ENCODE data around the gene IPO4.

Gene IPO4

DNA sequence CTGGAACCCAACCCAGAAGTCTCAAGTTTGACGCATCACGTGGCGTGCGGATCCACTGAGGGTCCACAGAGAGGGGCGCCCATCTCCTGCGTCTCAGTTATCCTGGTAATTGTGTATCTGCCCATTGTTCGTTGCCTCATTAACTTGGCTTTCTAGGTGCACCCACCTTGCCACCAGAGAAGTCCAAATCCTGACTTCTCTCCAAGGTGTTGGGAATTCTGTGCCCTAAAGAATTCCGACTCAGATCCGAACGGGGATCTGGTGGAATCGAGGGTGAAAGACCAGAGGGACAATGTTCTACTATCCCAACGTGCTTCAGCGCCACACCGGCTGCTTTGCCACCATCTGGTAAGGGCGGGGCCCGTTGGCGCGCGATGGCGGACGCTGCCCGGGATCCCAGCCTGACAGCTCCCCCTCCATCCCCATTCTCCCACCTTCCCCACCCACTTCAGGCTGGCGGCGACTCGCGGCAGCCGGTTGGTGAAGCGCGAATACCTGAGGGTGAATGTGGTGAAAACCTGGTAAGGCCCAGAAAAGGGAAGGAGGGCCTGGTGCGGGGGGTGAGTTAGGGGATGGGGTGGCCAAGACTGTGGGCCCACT is 16.3 kb downstream of the IPO4 start:
- DNase-seq (ENCODE audit: low spot score): no peak

GRCh38 chr14:24171422-24172260 is 17.0 kb downstream of the IPO4 start, which contains the start of gene REC8:
TSS of gene REC8 (plus strand) at chr14:24172080. CDS start at chr14:24172553, 473 bp downstream.
- DNase-seq (ENCODE audit: low spot score): no peak

GRCh38 chr14:24167469-24168114 is 21.0 kb downstream of the IPO4 start:
- no peak for DNase-seq (ENCODE audit: low spot score)

DNA sequence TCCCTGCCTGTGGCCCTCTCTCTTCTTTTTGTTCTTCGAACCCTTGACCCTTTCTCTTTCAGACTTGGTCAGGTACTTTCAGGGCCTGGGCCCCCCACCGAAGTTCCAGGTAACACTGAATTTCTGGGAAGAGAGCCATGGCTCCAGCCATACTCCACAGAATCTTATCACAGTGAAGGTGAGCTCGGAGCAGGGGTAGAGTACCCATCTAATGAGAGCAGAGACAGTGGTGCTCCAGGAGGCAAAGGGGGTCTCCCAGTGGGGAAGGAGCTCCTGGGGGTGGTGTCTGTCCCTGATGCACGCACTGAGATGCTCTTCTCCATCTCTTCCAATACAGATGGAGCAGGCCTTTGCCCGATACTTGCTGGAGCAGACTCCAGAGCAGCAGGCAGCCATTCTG is 22.8 kb downstream of the IPO4 start:
- no peak for DNase-seq (ENCODE audit: low spot score)

- DNase-seq (ENCODE audit: low spot score): no peak
Measured at GRCh38 chr14:24164518-24164991, 24.1 kb downstream of the IPO4 start.

DNA sequence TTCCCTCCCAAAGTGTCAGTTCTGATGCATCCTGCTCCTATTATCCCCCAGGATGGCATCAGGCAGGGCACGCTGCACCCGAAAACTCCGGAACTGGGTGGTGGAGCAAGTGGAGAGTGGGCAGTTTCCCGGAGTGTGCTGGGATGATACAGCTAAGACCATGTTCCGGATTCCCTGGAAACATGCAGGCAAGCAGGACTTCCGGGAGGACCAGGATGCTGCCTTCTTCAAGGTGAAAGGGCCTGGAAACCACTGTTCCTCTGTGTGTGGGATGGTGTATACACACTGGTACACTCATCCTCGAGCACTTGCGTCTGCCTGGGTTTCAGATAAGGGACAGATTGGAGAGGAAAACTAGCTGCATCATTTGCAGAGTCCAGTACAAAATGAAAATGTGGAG is 26.5 kb downstream of the IPO4 start:
- DNase-seq (ENCODE audit: low spot score): no peak

GRCh38 chr14:24160850-24161804 is 27.5 kb downstream of the IPO4 start, which contains the start of gene IRF9:
TSS of gene IRF9 (plus strand) at chr14:24161265. CDS start at chr14:24162145, 880 bp downstream.
- DNase-seq (ENCODE audit: low spot score): peak; percentile 95

DNA sequence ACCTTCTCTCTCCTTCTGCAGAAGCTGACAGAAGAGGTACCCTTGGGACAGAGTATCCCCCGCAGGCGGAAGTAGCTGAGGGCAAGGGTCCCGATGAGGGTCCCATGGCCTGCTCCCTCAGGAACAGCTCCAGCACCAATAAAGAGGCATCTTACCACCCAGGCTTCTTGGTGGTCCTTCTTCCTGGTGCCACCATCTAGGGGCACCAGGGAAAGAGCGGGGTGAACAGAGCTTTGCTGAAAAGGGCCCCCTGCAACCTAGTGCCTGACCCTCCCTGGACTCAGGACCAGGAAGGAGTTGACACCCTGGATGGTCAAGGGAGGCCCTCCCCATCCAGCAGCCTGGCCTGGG is 28.1 kb downstream of the IPO4 start:
- DNase-seq (ENCODE audit: low spot score): no peak

DNA sequence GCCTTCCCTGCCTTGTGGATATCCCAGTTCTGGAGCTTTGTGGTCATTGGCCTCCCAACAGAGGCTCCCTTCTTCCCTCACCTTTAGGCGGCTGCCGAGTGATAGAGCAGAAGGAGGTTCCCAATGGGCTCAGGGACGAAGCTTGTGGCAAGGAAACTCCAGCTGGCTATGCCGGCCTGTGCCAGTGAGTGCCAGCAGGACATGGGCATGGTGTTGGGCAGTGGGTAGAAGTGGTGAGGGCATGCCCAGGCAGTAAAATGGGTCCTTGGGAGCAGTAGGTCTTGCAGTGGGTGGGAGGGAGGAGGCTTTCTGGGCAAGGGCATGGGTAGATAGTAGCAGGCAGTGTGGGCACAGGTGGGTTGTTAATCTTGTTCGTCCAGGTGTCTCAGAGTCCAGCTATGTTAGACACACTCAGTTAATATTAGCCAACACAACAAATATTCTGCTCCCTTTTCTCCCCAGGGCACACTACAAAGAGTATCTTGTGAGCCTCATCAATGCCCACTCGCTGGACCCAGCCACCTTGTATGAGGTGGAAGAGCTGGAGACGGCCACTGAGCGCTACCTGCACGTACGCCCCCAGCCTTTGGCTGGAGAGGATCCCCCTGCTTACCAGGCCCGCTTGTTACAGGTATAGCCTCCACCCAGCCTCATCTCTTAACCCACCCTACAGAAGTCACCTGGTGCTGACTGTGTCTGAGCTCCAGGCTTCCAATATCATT is 28.7 kb downstream of the IPO4 start:
- DNase-seq (ENCODE audit: low spot score): no peak

DNA sequence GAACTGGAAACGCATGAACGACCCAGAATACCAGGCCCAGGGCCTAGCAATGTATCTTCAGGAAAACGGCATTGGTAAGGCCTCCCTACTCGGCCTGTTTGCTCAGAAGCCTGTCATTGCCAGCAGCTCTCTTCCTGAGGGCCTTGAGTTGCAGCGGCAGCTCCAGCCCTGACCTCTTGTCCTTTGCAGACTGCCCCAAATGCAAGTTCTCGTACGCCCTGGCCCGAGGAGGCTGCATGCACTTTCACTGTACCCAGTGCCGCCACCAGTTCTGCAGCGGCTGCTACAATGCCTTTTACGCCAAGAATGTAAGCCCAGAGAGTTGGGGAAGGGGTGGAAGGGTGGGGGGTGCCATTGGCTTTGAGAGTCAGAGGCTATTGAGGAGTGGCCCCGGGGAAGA is 31.3 kb downstream of the IPO4 start:
- no peak for DNase-seq (ENCODE audit: low spot score)

GRCh38 chr14:24156840-24157239 is 31.8 kb downstream of the IPO4 start:
- DNase-seq (ENCODE audit: low spot score): no peak

- DNase-seq (ENCODE audit: low spot score): no peak
Measured at GRCh38 chr14:24155100-24155499, 33.5 kb downstream of the IPO4 start.

DNA sequence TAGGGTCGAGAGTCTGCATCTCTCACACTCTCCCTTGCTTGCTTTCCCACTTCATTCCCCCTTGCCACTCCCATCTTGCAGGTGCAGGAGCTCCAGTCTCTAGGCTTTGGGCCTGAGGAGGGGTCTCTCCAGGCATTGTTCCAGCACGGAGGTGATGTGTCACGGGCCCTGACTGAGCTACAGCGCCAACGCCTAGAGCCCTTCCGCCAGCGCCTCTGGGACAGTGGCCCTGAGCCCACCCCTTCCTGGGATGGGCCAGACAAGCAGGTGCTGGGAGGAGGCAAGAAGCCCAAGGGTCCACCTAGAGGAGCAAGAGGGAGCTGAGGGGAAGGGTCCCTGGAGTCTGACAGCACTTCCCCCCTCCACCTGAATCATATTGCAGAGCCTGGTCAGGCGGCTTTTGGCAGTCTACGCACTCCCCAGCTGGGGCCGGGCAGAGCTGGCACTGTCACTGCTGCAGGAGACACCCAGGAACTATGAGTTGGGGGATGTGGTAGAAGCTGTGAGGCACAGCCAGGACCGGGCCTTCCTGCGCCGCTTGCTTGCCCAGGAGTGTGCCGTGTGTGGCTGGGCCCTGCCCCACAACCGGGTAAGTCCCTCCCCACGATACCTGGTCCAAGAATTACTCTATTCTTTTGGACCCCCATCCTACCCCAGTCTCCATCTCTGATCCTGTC is 37.1 kb downstream of the IPO4 start:
- DNase-seq (ENCODE audit: low spot score): no peak

- DNase-seq (ENCODE audit: low spot score): no peak
Measured at GRCh38 chr14:24150993-24151392, 37.6 kb downstream of the IPO4 start.

DNA sequence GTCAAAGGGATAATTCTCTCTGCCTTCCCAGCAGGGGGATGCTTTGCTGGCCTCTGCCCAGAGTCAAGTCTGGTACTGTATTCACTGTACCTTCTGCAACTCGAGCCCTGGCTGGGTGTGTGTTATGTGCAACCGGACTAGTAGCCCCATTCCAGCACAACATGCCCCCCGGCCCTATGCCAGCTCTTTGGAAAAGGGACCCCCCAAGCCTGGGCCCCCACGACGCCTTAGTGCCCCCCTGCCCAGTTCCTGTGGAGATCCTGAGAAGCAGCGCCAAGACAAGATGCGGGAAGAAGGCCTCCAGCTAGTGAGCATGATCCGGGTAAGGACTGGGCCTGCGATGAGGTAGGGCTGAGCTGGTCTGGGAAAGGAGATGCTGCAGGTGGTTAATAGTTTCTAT is 38.0 kb downstream of the IPO4 start:
- no peak for DNase-seq (ENCODE audit: low spot score)

DNA sequence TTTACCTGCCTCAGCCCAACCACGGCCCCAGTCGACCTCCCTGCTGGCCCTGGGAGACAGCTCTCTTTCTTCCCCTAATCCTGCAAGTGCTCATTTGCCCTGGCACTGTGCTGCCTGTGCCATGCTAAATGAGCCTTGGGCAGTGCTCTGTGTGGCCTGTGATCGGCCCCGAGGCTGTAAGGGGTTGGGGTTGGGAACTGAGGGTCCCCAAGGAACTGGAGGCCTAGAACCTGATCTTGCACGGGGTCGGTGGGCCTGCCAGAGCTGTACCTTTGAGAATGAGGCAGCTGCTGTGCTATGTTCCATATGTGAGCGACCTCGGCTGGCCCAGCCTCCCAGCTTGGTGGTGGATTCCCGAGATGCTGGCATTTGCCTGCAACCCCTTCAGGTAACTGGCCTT is 38.6 kb downstream of the IPO4 start:
- DNase-seq (ENCODE audit: low spot score): no peak

GRCh38 chr14:24149302-24149969 is 39.2 kb downstream of the IPO4 start:
- no peak for DNase-seq (ENCODE audit: low spot score)

DNA sequence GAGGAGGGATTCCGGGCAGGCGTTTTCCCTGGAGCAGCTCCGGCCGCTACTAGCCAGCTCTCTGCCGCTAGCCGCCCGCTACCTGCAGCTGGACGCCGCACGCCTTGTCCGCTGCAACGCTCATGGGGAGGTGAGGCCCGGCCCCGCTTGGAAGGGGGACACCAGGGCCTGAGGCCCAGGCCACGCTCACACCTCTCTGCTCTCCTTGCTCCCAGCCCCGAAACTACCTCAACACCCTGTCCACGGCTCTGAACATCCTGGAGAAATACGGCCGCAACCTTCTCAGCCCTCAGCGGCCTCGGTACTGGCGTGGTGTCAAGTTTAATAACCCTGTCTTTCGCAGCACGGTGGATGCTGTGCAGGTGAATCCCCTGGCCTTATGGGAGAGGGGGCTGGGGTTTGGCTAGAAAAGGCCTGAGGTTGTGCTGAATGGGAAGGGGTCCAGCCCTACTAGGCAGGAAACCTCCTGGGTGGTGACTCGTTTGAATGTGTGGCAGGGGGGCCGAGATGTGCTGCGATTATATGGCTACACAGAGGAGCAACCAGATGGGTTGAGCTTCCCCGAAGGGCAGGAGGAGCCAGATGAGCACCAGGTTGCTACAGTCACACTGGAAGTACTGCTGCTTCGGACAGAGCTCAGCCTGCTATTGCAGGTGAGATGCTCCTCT is 40.7 kb downstream of the IPO4 start:
- no peak for DNase-seq (ENCODE audit: low spot score)

DNA sequence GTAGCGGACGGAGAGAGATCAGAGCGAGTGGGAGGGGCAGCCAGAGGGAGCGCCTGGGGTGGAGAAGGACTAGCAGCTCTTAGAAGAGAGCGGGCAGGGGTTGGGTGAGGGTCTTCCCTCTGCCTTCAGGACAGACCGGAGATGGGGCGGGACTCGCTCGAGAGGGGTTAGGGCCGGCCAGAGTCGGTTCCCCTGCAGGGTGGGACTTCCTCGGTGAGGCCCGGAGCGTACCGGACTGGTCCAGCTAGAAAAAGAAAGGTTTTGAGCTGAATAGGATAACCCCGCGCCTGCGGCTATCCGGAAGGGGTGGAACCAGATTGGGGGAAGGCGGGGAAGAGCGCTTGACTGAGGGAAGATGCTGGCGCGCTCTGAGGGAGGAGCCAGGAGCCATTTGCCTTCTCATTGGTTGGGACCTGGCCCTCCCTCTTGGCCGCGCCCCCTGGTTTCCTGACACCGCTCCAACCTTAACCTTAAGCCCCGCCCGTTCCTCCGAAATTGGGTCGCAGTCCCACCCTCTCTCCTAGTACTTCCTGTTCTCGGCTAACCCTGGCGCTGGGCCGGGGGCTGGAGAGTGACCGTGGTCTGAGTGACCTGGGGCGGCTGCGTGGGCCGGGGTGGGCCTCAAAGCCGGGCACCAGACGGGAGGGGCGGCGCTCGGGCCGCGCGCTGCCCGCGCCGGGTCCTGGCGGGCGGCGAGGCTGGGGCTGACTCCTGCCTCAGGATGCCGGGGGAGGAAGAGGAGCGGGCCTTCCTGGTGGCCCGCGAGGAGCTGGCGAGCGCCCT is 41.4 kb downstream of the IPO4 start, which contains the start of gene RNF31:
RNF31 (plus strand) TSS at position 521 of the 783 bp plus-strand sequence; CDS start at position 722, 201 bp downstream.
- peak; percentile 98 for DNase-seq (ENCODE audit: low spot score)

Data from GM03348 (cell line).